ENCODE data around the gene SERHL2. TPM values are rescaled to one million over a fixed set of nuclear protein-coding genes. Genes with fewer than 3 reads are reported as not detected.

SERHL2 gene

GRCh38 chr22:42622061-42622710 is 68.4 kb downstream of the SERHL2 start:
- Histone ChIP-seq H4K91ac (ENCODE audit: low read length) (no peak overlapping the region), H3K4me1 (ENCODE audit: control insufficient read depth, insufficient read depth, low read depth, low read length) (peaks cover 47% of the 10 kb centered on the region), H3K9ac (ENCODE audit: low read length) (peak overlapping the region; percentile 47), H3K18ac (ENCODE audit: low read depth in 1 of 2, low read length in 2 of 2) (no peak overlapping the region), H2BK12ac (ENCODE audit: low read length in 2 of 2) (no peak overlapping the region), H4K8ac (ENCODE audit: low read length) (no peak overlapping the region), H3K4ac (ENCODE audit: low read depth in 1 of 2, low read length in 2 of 2) (no peak overlapping the region), H2BK5ac (ENCODE audit: low read depth, low read length, poor library complexity, severe bottlenecking) (no peak overlapping the region), H2BK120ac (ENCODE audit: low read depth, low read length) (no peak overlapping the region), H2BK15ac (ENCODE audit: low read depth, poor library complexity, severe bottlenecking) (no peak overlapping the region), H3K9me3 (ENCODE audit: control insufficient read depth, low read length) (no peaks in the 10 kb centered on the region), H3K79me1 (replicated peaks; ENCODE audit: low read length, poor library complexity, severe bottlenecking) (peaks cover 35% of the 10 kb centered on the region), H2AK5ac (ENCODE audit: low read length, severe bottlenecking) (no peak overlapping the region), H3K36me3 (ENCODE audit: control insufficient read depth in 1 of 2, insufficient read depth in 2 of 2, low read depth in 1 of 2, low read length in 2 of 2) (peaks cover 61 to 62% of the 10 kb centered on the region in 2 experiments), H3K14ac (ENCODE audit: low read length in 2 of 2) (no peak overlapping the region), H3K4me2 (ENCODE audit: low read length, poor library complexity, severe bottlenecking) (no peak overlapping the region), H3K27ac (ENCODE audit: low read length, poor library complexity, severe bottlenecking) (peak overlapping the region; percentile 7), H3K27me3 (ENCODE audit: control insufficient read depth in 1 of 2, insufficient read depth in 1 of 2, low read length in 2 of 2) (no peaks in the 10 kb centered on the region), H2AFZ (ENCODE audit: low read depth, low read length) (no peak overlapping the region), H3K23ac (ENCODE audit: low read length in 2 of 2) (no peak overlapping the region), H3K4me3 (ENCODE audit: insufficient read depth in 1 of 2, low read depth in 1 of 2, low read length in 2 of 2) (no peak overlapping the region)
- WGBS, result 91% methylated on average over 18 of the region's 20 CpGs
- no peak for DNase-seq

GRCh38 chr22:42623301-42623751 is 69.6 kb downstream of the SERHL2 start:
- no peak overlapping the region for H3K18ac ChIP-seq (ENCODE audit: low read depth in 1 of 2, low read length in 2 of 2)
- peaks cover 72 to 74% of the 10 kb centered on the region in 2 experiments for H3K36me3 ChIP-seq (ENCODE audit: control insufficient read depth in 1 of 2, insufficient read depth in 2 of 2, low read depth in 1 of 2, low read length in 2 of 2)
- H4K8ac ChIP-seq (ENCODE audit: low read length), result peak overlapping the region; percentile 21
- peaks cover 44% of the 10 kb centered on the region for H3K79me1 ChIP-seq (replicated peaks; ENCODE audit: low read length, poor library complexity, severe bottlenecking)
- H4K91ac ChIP-seq (ENCODE audit: low read length), result no peak overlapping the region
- peaks cover 41% of the 10 kb centered on the region for H3K4me1 ChIP-seq (ENCODE audit: control insufficient read depth, insufficient read depth, low read depth, low read length)
- no peaks in the 10 kb centered on the region for H3K27me3 ChIP-seq (ENCODE audit: control insufficient read depth in 1 of 2, insufficient read depth in 1 of 2, low read length in 2 of 2)
- H3K4me2 ChIP-seq (ENCODE audit: low read length, poor library complexity, severe bottlenecking), result no peak overlapping the region
- no peak overlapping the region for H2BK15ac ChIP-seq (ENCODE audit: low read depth, poor library complexity, severe bottlenecking)
- H2AFZ ChIP-seq (ENCODE audit: low read depth, low read length), result no peak overlapping the region
- H2BK120ac ChIP-seq (ENCODE audit: low read depth, low read length), result no peak overlapping the region
- H2BK5ac ChIP-seq (ENCODE audit: low read depth, low read length, poor library complexity, severe bottlenecking), result no peak overlapping the region
- H3K14ac ChIP-seq (ENCODE audit: low read length in 2 of 2), result no peak overlapping the region
- no peak overlapping the region for H3K4ac ChIP-seq (ENCODE audit: low read depth in 1 of 2, low read length in 2 of 2)
- H3K9ac ChIP-seq (ENCODE audit: low read length), result no peak overlapping the region
- H3K23ac ChIP-seq (ENCODE audit: low read length in 2 of 2), result no peak overlapping the region
- 94% methylated on average over 18 of the region's 18 CpGs for WGBS
- no peak for DNase-seq
- H3K4me3 ChIP-seq (ENCODE audit: insufficient read depth in 1 of 2, low read depth in 1 of 2, low read length in 2 of 2), result peak overlapping the region in 1 of 2 experiments; percentile 19
- H2AK5ac ChIP-seq (ENCODE audit: low read length, severe bottlenecking), result no peak overlapping the region
- H2BK12ac ChIP-seq (ENCODE audit: low read length in 2 of 2), result no peak overlapping the region
- no peaks in the 10 kb centered on the region for H3K9me3 ChIP-seq (ENCODE audit: control insufficient read depth, low read length)
- no peak overlapping the region for H3K27ac ChIP-seq (ENCODE audit: low read length, poor library complexity, severe bottlenecking)

Small RNA genes lying within 50 kb of the gene (small RNA-seq; reads per million reads assigned to genes)
- gene RN7SKP80 (ENCODE audit: low read depth) (not detected), gene RNU6-513P (ENCODE audit: low read depth) (not detected)

Data from mesenchymal stem cell (in vitro differentiated cells and primary cell).